Right renal cortex interstitium (tissue), 3 donors: ENCODE measurements around the gene OTOG. TPM values are rescaled to one million over a fixed set of nuclear protein-coding genes. Genes with fewer than 3 reads are reported as not detected.

ENCODE experiments used
- DNase-seq, 3 donors: peaks; one replicate each; pipeline ENCODE4 v3.0.0-alpha.2; 2013; ENCODE audit warnings: low read depth in 3 of 3, low spot score in 2 of 3
- polyA plus RNA-seq, 3 donors: library from polyadenylated mRNA; unstranded; fragments of 120-200 nt; gene quantifications; one replicate each; pipeline ENCODE4 v1.2.1, GENCODE V29; 2013; ENCODE audit not compliant: insufficient read length in 3 of 3

The OTOG gene
- polyA plus RNA-seq, 3 donors = 0.18 to 0.76 (median 0.62) TPM

DNA sequence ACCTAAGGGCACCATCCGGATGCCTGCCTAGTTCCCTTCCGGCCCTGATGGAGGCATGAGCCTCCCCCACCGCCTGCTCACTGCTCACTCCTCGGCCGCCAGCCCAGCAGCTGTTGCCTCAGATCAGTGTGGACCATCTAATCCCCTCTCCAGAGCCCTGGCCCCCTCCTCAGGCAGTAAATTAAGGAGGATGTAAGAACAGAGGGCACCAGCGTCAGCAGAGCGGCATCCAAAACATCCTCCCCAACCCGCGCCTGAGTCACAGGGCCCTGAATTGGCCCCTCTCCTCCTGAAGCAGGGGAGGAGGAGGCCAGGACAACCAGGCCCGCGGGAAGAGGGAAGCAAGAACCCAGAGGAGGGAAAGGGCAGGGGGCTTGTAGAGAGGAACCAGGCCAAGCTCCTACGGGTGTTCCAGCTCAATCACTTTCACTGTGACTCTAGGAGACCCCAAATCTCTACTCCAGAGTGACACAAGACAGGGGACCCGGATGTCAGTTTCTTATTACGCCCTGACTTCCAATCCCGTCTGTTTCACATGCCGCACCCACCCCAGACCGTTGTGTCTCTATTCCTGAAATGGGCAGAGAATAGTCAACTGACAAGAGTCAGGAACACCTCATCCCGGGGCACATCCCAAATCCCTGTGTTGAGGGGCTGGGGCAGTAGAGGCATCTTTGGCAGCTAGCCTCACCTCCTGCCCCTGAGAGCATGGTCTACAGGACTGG, 141.0 kb downstream of the OTOG start:
- DNase-seq = no peak

DNA sequence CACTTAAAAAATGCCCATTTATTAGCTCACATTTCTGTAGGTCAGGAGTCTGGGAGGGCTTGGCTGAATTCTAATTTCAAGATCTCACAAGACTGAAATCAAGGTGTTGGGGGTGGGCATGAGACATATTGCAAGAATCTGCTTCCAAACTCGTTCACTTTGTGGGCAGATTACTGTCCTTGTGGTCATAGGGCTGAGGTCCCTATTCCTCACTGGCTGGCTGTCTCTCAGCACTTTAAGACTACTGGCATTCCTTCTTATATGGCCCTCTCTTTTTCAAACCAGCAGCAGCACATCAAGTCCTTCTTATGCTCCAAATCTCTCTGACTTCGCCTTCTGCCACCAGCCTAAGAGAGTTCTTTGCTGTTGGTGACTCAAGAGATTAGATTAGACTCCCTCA, 144.5 kb downstream of the OTOG start:
- no peak for DNase-seq

DNA sequence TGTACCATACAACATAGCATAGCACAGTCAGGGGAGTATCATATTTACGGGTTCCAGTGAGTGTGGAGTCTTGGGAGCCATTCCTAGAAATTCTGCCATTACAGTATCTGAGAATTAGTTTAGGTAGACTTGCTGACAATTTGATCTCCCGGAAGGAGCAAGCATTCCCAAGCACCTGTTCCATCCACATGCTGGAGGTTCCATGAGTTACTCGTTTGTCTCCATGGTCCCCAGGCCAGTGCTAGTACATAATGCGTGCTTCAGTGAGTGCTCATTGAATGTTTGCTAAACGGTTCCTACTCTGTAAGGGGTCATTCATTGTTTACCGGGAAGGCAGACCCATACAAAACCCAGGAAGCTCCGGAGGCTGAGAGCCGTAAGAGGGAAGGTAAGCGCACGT, 144.9 kb downstream of the OTOG start:
- no peak for DNase-seq

DNA sequence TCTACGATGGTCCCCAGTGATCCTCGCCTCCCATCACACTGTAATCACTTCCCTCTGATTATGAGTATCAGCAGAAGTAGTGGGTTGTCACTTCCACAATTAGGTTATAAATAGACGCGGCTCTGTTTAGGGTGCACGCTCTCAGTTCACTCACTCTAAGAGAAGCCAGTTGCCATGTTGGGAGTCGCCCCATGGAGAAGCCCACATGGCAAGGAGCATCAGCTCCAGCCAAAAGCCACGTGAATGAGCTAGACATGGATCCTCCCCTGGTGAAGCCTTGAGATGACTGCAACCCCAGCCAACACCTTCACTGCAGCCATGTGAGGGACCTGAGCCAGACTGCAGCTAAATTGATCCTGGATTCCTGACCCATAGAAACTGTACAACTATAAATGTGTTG, 145.9 kb downstream of the OTOG start:
- no peak for DNase-seq

DNA sequence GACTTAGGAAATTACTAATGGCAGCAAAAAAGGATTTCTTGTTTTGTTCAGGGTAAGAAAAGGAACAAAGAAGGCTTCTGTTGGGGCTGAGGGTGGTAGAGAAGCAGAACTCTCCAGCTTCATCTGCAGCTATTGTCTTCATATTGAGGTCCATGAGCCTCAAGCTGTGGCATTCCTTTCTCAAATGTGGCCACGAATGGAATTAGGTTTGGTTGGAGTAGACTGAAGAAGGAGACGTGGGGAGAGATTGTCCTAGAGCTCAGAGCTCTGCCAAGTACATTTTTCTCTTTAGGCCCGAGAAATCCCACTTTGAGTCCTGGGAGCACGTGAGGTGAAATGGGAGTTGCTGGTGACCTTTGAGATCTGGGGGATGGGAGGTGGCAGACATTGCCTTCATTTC, 146.5 kb downstream of the OTOG start:
- no peak for DNase-seq

DNA sequence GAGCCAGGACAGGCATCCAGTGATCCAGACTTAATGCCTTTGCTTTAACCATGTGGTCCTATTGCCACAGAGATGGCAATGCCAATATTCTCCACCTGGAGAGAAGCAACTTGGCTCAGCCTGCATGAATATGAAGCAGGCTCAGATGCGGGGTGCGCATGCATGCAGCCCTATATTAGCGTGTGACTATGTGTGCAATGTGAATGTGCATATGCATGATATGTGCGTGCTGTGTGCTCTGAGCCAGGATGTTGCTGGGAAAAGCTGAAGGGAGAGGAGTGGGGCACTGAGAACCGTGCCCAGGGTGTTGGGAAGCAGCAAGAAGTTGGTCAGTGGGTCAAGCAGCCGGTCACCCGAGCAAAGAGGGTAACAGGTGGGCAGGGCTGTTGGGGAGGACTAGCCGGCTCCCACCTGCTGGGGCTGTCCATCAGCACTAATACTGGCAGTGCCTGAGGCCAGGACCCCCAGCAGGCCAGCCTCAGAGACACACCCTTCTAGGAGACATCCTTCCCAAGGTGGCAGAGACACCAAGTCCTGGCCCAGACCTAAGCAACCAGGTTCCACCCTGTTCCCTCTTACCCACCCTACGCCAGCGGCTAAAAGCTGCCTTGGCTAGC, 147.5 kb downstream of the OTOG start:
- DNase-seq = no peak

DNA sequence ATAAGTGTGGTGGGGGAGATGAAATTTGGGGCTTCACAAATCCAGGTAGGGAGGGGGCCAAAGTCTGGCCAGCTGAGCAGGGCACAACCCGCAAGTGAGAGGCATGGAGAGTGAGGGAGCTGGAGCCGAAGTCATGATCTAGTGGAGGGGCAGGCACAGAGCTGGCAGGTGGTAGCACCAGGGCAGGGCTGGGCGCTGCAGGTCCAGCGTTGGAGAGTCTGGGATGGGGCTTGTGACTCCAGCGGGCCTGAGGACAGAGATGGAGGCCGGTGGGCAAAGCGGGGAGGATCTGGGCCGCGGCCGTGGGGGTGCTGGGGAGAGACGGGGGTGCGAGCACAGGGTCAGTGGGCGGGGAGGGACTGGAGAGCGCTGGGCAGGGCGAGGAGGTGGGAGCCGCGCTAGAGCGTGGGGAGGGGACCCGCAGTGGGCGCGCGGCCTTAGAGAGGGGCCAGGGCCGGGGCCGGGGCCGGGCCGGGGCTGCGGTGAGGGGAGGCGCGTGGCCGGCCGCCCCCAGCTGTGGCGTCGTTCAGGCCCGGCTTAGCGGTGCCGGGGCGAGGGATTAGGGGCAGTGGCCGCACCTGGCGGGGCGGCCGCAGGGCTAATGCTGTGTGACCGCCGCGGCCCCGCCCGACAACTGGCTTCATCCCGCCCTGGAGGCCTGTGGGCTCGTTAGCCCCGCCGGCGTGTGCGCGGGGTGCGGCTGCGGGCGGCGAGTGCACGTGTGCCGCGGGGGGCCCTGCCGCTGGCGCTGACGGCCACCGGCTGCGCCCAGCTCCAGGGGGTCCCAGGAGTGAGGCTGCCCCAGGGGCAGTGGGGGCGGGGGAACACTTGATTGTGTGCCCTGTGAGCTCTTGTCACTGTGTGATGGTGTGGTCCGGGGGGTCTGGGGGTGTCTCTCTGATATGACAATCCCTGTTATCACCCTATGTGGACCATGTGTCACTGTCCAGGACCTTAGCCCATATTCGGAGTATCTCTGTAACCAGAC, 148.7 kb downstream of the OTOG start:
- DNase-seq = no peak

DNA sequence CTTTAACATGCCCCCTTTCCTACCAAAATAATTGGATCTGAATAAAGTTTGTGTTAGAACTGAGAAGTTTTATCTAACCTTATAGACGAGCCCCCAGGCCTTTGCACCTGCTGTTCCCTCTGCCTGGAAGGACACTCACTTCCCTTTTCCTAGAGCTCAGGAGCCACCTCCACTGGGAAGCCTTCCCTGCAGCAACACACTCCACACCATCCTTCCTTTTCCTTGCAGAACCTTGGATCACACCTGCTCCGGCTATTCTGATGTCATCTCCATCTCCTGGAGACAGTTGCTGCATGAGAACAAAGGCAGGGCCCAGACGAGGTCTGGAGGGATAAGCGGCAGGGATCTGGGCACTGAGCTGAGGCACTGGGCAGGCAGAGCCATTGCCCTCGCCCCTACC, 149.7 kb downstream of the OTOG start:
- no peak for DNase-seq

Other genes starting within 250 kb of the OTOG start
- 1 to 10 TPM; 1.5 to 1.6 (median 1.6) TPM for gene NCR3LG1, start 195.5 kb upstream of the OTOG start, polyA plus RNA-seq
- 1 to 10 TPM; 1.9 to 2.4 (median 2.3) TPM for gene KCNJ11, start 158.6 kb upstream of the OTOG start, polyA plus RNA-seq
- gene ABCC8, start 70.4 kb upstream of the OTOG start, polyA plus RNA-seq = 1 to 10 TPM in 1 of 3 donors, under 1 TPM in 2; 0.71 to 1.1 (median 0.83) TPM
- gene USH1C, start 2.8 kb upstream of the OTOG start, polyA plus RNA-seq = 10 to 100 TPM; 54.8 to 65.4 (median 64.8) TPM
- gene MYOD1, start 172.3 kb downstream of the OTOG start, polyA plus RNA-seq = not detected
- gene KCNC1, start 187.5 kb downstream of the OTOG start, polyA plus RNA-seq = 1 to 10 TPM in 1 of 3 donors, under 1 TPM in 2; 0.80 to 1.1 (median 0.92) TPM